Esophagus muscularis mucosa (tissue), 4 donors: ENCODE results near the gene NOSTRIN. TPM values are rescaled to one million over a fixed set of nuclear protein-coding genes. Genes with fewer than 3 reads are reported as not detected.
A peak's percentile ranks its signal among the peaks of the same experiment; 100 is the strongest.

Experiments
- DNase-seq: peaks from one replicate; pipeline ENCODE4 v3.0.0-alpha.2; 2017; ENCODE audit errors: extremely low spot score
- H3K27ac ChIP-seq, 4 donors: fragments of 200-600 bp; sonication (generic); replicated peaks in 1 of 4; 1 replicate in 3 of 4; 2 replicates in 1 of 4; pipeline ENCODE4 v1.5.1; 2016 to 2019; ENCODE audit warnings: mild to moderate bottlenecking in 1 of 4
- H3K27me3 ChIP-seq, 4 donors: fragments of 200-600 bp; sonication (generic); one replicate each; pipeline versions ENCODE4 v1.5.1 to v1.6.0; 2016 to 2019
- H3K36me3 ChIP-seq, 4 donors: fragments of 200-600 bp; sonication (generic); one replicate each; pipeline ENCODE4 v1.5.1; 2016 to 2019
- H3K4me1 ChIP-seq, 4 donors: fragments of 200-600 bp; sonication (generic); one replicate each; pipeline ENCODE4 v1.5.1; 2016 to 2019
- H3K4me3 ChIP-seq, 4 donors: fragments of 200-600 bp; sonication (generic); 1 replicate in 2 of 4; 2 replicates in 2 of 4; pipeline ENCODE4 v1.5.1; 2016 to 2019; ENCODE audit warnings: mild to moderate bottlenecking in 4 of 4, moderate library complexity in 1 of 4
- H3K9me3 ChIP-seq, 4 donors: fragments of 200-600 bp; sonication (generic); 1 replicate in 3 of 4; 2 replicates in 1 of 4; pipeline ENCODE4 v1.5.1; 2016 to 2019
- CTCF ChIP-seq, 3 experiments: fragments of 200-600 bp in 2 of 3; fragments of 450-650 bp in 1 of 3; sonication (generic) in 2 of 3; IDR thresholded peaks; one replicate each; pipeline ENCODE4 v1.5.1; 2017 to 2019; ENCODE audit warnings: antibody characterized with exemption in 3 of 3, mild to moderate bottlenecking in 2 of 3, moderate library complexity in 1 of 3
- EP300 ChIP-seq: sonication (generic); formaldehyde crosslinking; IDR thresholded peaks from one replicate; pipeline ENCODE4 v1.6.1; 2017; ENCODE audit warnings: antibody characterized with exemption
- POLR2A ChIP-seq: fragments of 450-650 bp; IDR thresholded peaks from one replicate; pipeline ENCODE4 v1.6.1; 2017; ENCODE audit warnings: antibody characterized with exemption, moderate library complexity, mild to moderate bottlenecking, low read depth
- POLR2AphosphoS5 ChIP-seq, 2 donors: sonication (generic); formaldehyde crosslinking; IDR thresholded peaks; one replicate each; pipeline ENCODE4 v1.6.1; 2017; ENCODE audit warnings: antibody characterized with exemption in 2 of 2
- WGBS: methylation state at CpG from one replicate; pipeline ENCODE4 v1.1.5; 2018; 5-methylcytosine and 5-hydroxymethylcytosine counted together
- intact Hi-C: fragments of 100-400 bp; cut with DNase I; formaldehyde crosslinking; loops from one replicate; pipeline ENCODE4 v1.15.1; 2023
- total RNA-seq, 4 donors: library from RNA; depleted of rRNA; stranded (reverse); fragments of >200 nt; gene quantifications; one replicate each; pipeline versions ENCODE4 v1.1.0 to v1.2.1, GENCODE V29; 2016

Gene NOSTRIN
- total RNA-seq, 4 donors from 2014 or later: 6.6 to 21.5 (median 16.2) TPM

GRCh38 chr2:168804214-168804613 is 1.8 kb downstream of the NOSTRIN start:
- H3K9me3 ChIP-seq: no peaks in the 10 kb centered on the region
- H3K4me3 ChIP-seq: peak overlapping the region; percentile 30 to 48 (median 30)
- H3K27me3 ChIP-seq: no peaks in the 10 kb centered on the region
- H3K4me1 ChIP-seq: peaks cover 0 to 14% (median 0%) of the 10 kb centered on the region in 4 donors
- no peak for DNase-seq
- peak overlapping the region in 1 of 4 donors; percentile 53 for H3K27ac ChIP-seq
- TF ChIP-seq POLR2AphosphoS5 (IDR thresholded peaks at IDR 0.05) (peak; percentile 31 to 58), EP300 (no peak)
- no peaks in the 10 kb centered on the region for H3K36me3 ChIP-seq
- 75% methylated on average over 3 of the region's 3 CpGs for WGBS
- intact Hi-C loops: no loop called here

- no peaks in the 10 kb centered on the region for H3K27me3 ChIP-seq
- TF ChIP-seq POLR2A: no peak
- no peak for TF ChIP-seq POLR2AphosphoS5 (IDR thresholded peaks at IDR 0.05)
- no peak for TF ChIP-seq EP300
- no peak for TF ChIP-seq CTCF (IDR thresholded peaks at IDR 0.05)
- no peak overlapping the region for H3K27ac ChIP-seq
- H3K9me3 ChIP-seq: no peaks in the 10 kb centered on the region
- no peak for DNase-seq
- H3K4me3 ChIP-seq: no peak overlapping the region
- intact Hi-C loops: no loop called here
- 91% methylated on average over 7 of the region's 7 CpGs for WGBS
- peaks cover 0 to 14% (median 0%) of the 10 kb centered on the region in 4 donors for H3K4me1 ChIP-seq
- no peaks in the 10 kb centered on the region for H3K36me3 ChIP-seq
These were observed 3.2 kb downstream of the NOSTRIN start for GRCh38 chr2:168805615-168806014.

- no peak overlapping the region for H3K4me3 ChIP-seq
- DNase-seq: no peak
- H3K27ac ChIP-seq: no peak overlapping the region
- H3K4me1 ChIP-seq: peaks cover 0 to 4% (median 0%) of the 10 kb centered on the region in 4 donors
- H3K9me3 ChIP-seq: no peaks in the 10 kb centered on the region
- no peak for TF ChIP-seq CTCF (IDR thresholded peaks at IDR 0.05)
- TF ChIP-seq EP300: no peak
- TF ChIP-seq POLR2A: no peak
- no peak for TF ChIP-seq POLR2AphosphoS5 (IDR thresholded peaks at IDR 0.05)
- no peaks in the 10 kb centered on the region for H3K36me3 ChIP-seq
- intact Hi-C loops: no loop called here
- H3K27me3 ChIP-seq: no peaks in the 10 kb centered on the region
These were observed 7.1 kb downstream of the NOSTRIN start for GRCh38 chr2:168809537-168809936.

GRCh38 chr2:168810235-168810634 is 7.8 kb downstream of the NOSTRIN start:
- intact Hi-C loops: no loop called here
- DNase-seq: no peak
- Histone ChIP-seq H3K27me3 (no peaks in the 10 kb centered on the region), H3K4me1 (peaks cover 0 to 4% (median 0%) of the 10 kb centered on the region in 4 donors), H3K36me3 (no peaks in the 10 kb centered on the region), H3K9me3 (no peaks in the 10 kb centered on the region), H3K4me3 (no peak overlapping the region), H3K27ac (no peak overlapping the region)
- TF ChIP-seq EP300 (no peak), POLR2AphosphoS5 (IDR thresholded peaks at IDR 0.05) (no peak), CTCF (IDR thresholded peaks at IDR 0.05) (no peak), POLR2A (no peak)
- 94% methylated on average over 2 of the region's 2 CpGs for WGBS

- Histone ChIP-seq H3K4me1 (no peaks in the 10 kb centered on the region), H3K9me3 (no peaks in the 10 kb centered on the region), H3K36me3 (no peaks in the 10 kb centered on the region), H3K27me3 (no peaks in the 10 kb centered on the region), H3K27ac (no peak overlapping the region), H3K4me3 (no peak overlapping the region)
- intact Hi-C loops: no loop called here
- WGBS: 42% methylated on average over 3 of the region's 3 CpGs
- no peak for DNase-seq
- TF ChIP-seq CTCF (IDR thresholded peaks at IDR 0.05) (no peak), POLR2A (no peak), POLR2AphosphoS5 (IDR thresholded peaks at IDR 0.05) (no peak), EP300 (no peak)
These were observed 9.3 kb downstream of the NOSTRIN start for GRCh38 chr2:168811696-168812095.
